H1 (cell line): ENCODE results near the gene SMARCA2. TPM values are rescaled to one million over a fixed set of nuclear protein-coding genes. Genes with fewer than 3 reads are reported as not detected.

ENCODE experiments used
- CTCF ChIA-PET: fragments of 300-600 bp; sonication (Branson Sonifier 250); formaldehyde crosslinking; loops from one replicate; lab custom pipeline; 2021; ENCODE audit not compliant: partially characterized antibody; lab: Charles Lee
- POLR2A ChIA-PET: fragments of 300-600 bp; sonication (Branson Sonifier 250); formaldehyde crosslinking; loops from one replicate; lab custom pipeline; 2021; ENCODE audit warnings: inconsistent platforms; ENCODE audit not compliant: partially characterized antibody; lab: Charles Lee
- DNase-seq, 2 experiments: peaks; one replicate each; pipeline versions ENCODE4 v3.0.0 to v3.0.0-alpha.2; 2010 to 2022; ENCODE audit warnings: low spot score in 2 of 2, low read depth in 1 of 2, mixed read lengths in 1 of 2
- FAIRE-seq: peaks from 2 replicates; lab custom pipeline; 2011; peaks lifted over from hg19 to GRCh38; lab: Jason Lieb, UNC
- H2AFZ ChIP-seq: 2 replicates; pipeline ENCODE4 v1.8.1; 2012; ENCODE audit warnings: low read length, inconsistent platforms
- H2AK5ac ChIP-seq: 2 replicates; pipeline ENCODE4 v1.6.1; 2013; ENCODE audit warnings: low read depth, low read length
- H2BK120ac ChIP-seq: replicated peaks from 2 replicates; pipeline ENCODE3; 2013; ENCODE audit warnings: low read depth, low read length, inconsistent platforms
- H2BK12ac ChIP-seq: 2 replicates; pipeline ENCODE4 v1.6.1; 2013; ENCODE audit warnings: low read depth, low read length
- H2BK15ac ChIP-seq: 2 replicates; pipeline ENCODE4 v1.6.1; 2013; ENCODE audit warnings: low read length
- H2BK20ac ChIP-seq: 2 replicates; pipeline ENCODE4 v1.6.1; 2013; ENCODE audit warnings: low read length
- H2BK5ac ChIP-seq: 2 replicates; pipeline ENCODE4 v1.6.1; 2013; ENCODE audit warnings: low read depth, low read length
- H3K14ac ChIP-seq: 2 replicates; pipeline ENCODE4 v1.6.1; 2013; ENCODE audit warnings: inconsistent platforms; ENCODE audit not compliant: insufficient read length
- H3K18ac ChIP-seq: 2 replicates; pipeline ENCODE4 v1.6.1; 2013; ENCODE audit warnings: low read length; ENCODE audit errors: extremely low read depth
- H3K23ac ChIP-seq: 2 replicates; pipeline ENCODE4 v1.6.1; 2013; ENCODE audit warnings: inconsistent platforms; ENCODE audit not compliant: insufficient read length
- H3K23me2 ChIP-seq: 2 replicates; pipeline ENCODE4 v1.6.1; 2013; ENCODE audit warnings: low read depth, low read length
- H3K27ac ChIP-seq: 2 replicates; pipeline ENCODE4 v1.6.1; 2011; ENCODE audit warnings: low read depth, low read length, inconsistent platforms
- H3K27me3 ChIP-seq, 4 experiments: replicated peaks in 1 of 4; 1 replicate in 1 of 4; 2 replicates in 3 of 4; pipeline versions ENCODE4 v1.6.1 to v1.8.1; 2011 to 2013; ENCODE audit warnings: low read length in 3 of 4, mild to moderate bottlenecking in 3 of 4, inconsistent platforms in 2 of 4, mixed read lengths in 2 of 4, moderate library complexity in 1 of 4; ENCODE audit not compliant: control insufficient read depth in 3 of 4, insufficient read depth in 3 of 4; ENCODE audit errors: extremely low read depth in 1 of 4
- H3K36me3 ChIP-seq, 4 experiments: 2 replicates each; pipeline versions ENCODE4 v1.6.1 to v1.8.1; 2011 to 2013; ENCODE audit warnings: mild to moderate bottlenecking in 4 of 4, low read length in 3 of 4, moderate library complexity in 2 of 4, control low read depth in 1 of 4, inconsistent platforms in 1 of 4; ENCODE audit not compliant: insufficient read depth in 4 of 4, control insufficient read depth in 2 of 4
- H3K4ac ChIP-seq: replicated peaks from 2 replicates; pipeline ENCODE3; 2013; ENCODE audit warnings: low read length, low read depth, mixed read lengths, inconsistent platforms; ENCODE audit not compliant: insufficient read length
- H3K4me1 ChIP-seq, 4 experiments: replicated peaks in 1 of 4; 1 replicate in 1 of 4; 2 replicates in 3 of 4; pipeline versions ENCODE4 v1.6.1 to v1.8.1; 2011 to 2013; ENCODE audit warnings: low read length in 3 of 4, inconsistent platforms in 2 of 4, mixed read lengths in 1 of 4; ENCODE audit not compliant: insufficient read depth in 4 of 4, control insufficient read depth in 3 of 4
- H3K4me2 ChIP-seq, 2 experiments: 2 replicates each; pipeline versions ENCODE4 v1.6.1 to v1.8.1; 2011 to 2013; ENCODE audit warnings: low read depth in 2 of 2, low read length in 2 of 2, control low read depth in 1 of 2, inconsistent platforms in 1 of 2, mild to moderate bottlenecking in 1 of 2; ENCODE audit not compliant: insufficient read depth in 1 of 2
- H3K4me3 ChIP-seq, 4 experiments: fragments of 200-600, 300-600 bp in 1 of 4; sonication (generic), shearing (Covaris generic), sonication (Bioruptor Twin) in 1 of 4; 2 replicates each; pipeline versions ENCODE4 v1.5.1 to v1.8.1; 2011 to 2016; ENCODE audit warnings: low read length in 4 of 4, low read depth in 3 of 4, control low read depth in 2 of 4, inconsistent platforms in 2 of 4, mild to moderate bottlenecking in 2 of 4, mixed read lengths in 1 of 4, moderate library complexity in 1 of 4; ENCODE audit not compliant: insufficient read depth in 2 of 4; ENCODE audit errors: extremely low read depth in 1 of 4
- H3K56ac ChIP-seq: replicated peaks from 2 replicates; pipeline ENCODE3; 2013; ENCODE audit warnings: low read depth, mild to moderate bottlenecking, mixed read lengths, low read length, inconsistent platforms; ENCODE audit not compliant: insufficient read length
- H3K79me1 ChIP-seq: 2 replicates; pipeline ENCODE4 v1.6.1; 2013; ENCODE audit warnings: low read depth, low read length, control low read depth
- H3K79me2 ChIP-seq, 2 experiments: 2 replicates each; pipeline versions ENCODE4 v1.6.1 to v1.8.1; 2012 to 2013; ENCODE audit warnings: low read length in 2 of 2, mild to moderate bottlenecking in 2 of 2, inconsistent platforms in 1 of 2; ENCODE audit not compliant: insufficient read depth in 2 of 2, control insufficient read depth in 1 of 2
- H3K9ac ChIP-seq, 4 experiments: replicated peaks in 1 of 4; 1 replicate in 1 of 4; 2 replicates in 3 of 4; pipeline versions ENCODE4 v1.6.1 to v1.8.1; 2011 to 2013; ENCODE audit warnings: low read depth in 3 of 4, low read length in 3 of 4, control low read depth in 2 of 4, mild to moderate bottlenecking in 2 of 4, moderate library complexity in 2 of 4, inconsistent platforms in 1 of 4; ENCODE audit errors: extremely low read depth in 1 of 4
- H3K9me3 ChIP-seq, 2 experiments: 2 replicates each; pipeline versions ENCODE4 v1.6.1 to v1.8.1; 2012 to 2013; ENCODE audit warnings: mild to moderate bottlenecking in 2 of 2, moderate library complexity in 2 of 2, control low read depth in 1 of 2, inconsistent platforms in 1 of 2, low read depth in 1 of 2, low read length in 1 of 2, mixed read lengths in 1 of 2; ENCODE audit not compliant: insufficient read depth in 2 of 2
- H4K20me1 ChIP-seq, 2 experiments: replicated peaks in 1 of 2; 2 replicates each; pipeline versions ENCODE3 to v1.8.1; 2011 to 2013; ENCODE audit warnings: inconsistent platforms in 2 of 2, low read length in 2 of 2, mild to moderate bottlenecking in 1 of 2; ENCODE audit not compliant: insufficient read depth in 2 of 2, control insufficient read depth in 1 of 2
- H4K5ac ChIP-seq: 2 replicates; pipeline ENCODE4 v1.6.1; 2013; ENCODE audit warnings: low read length, low read depth, mixed read lengths, inconsistent platforms; ENCODE audit not compliant: insufficient read length
- H4K8ac ChIP-seq: 2 replicates; pipeline ENCODE4 v1.8.0; 2013; ENCODE audit warnings: mild to moderate bottlenecking, moderate library complexity, low read length, inconsistent platforms; ENCODE audit not compliant: insufficient read depth; ENCODE audit errors: extremely low read depth
- H4K91ac ChIP-seq: replicated peaks from 2 replicates; pipeline ENCODE3; 2013; ENCODE audit warnings: low read length, mixed read lengths, inconsistent platforms; ENCODE audit not compliant: insufficient read length
- BCL11A ChIP-seq, 2 experiments: IDR thresholded peaks; one replicate each; pipeline ENCODE4 v1.6.1; 2011; ENCODE audit warnings: low read depth in 2 of 2, low read length in 2 of 2, mild to moderate bottlenecking in 2 of 2
- CBX5 ChIP-seq: fragments of 300-800, 300-1000 bp; sonication (generic); IDR thresholded peaks from 2 replicates; pipeline ENCODE4 v1.7.1; 2016; ENCODE audit warnings: antibody characterized with exemption, low read length, low read depth
- CHD1 ChIP-seq: IDR thresholded peaks from 2 replicates; pipeline ENCODE4 v1.6.1; 2012; ENCODE audit warnings: low read depth, low read length, improper control_type of control experiment
- GABPA ChIP-seq: IDR thresholded peaks from 2 replicates; pipeline ENCODE4 v1.6.1; 2011; ENCODE audit warnings: mild to moderate bottlenecking, low read length, moderate library complexity, borderline replicate concordance; ENCODE audit not compliant: insufficient read depth
- MAFK ChIP-seq: IDR thresholded peaks from 2 replicates; pipeline ENCODE4 v1.6.1; 2012; ENCODE audit warnings: low read depth, mild to moderate bottlenecking, improper control_type of control experiment, low read length
- POLR2AphosphoS5 ChIP-seq: IDR thresholded peaks from 2 replicates; pipeline ENCODE4 v1.6.1; 2011; ENCODE audit warnings: low read depth, low read length
- RAD21 ChIP-seq, 2 experiments: IDR thresholded peaks in 1 of 2; conservative IDR thresholded peaks in 1 of 2; 2 replicates each; pipeline ENCODE4 v1.6.1; 2011; ENCODE audit warnings: low read depth in 2 of 2, low read length in 2 of 2, improper control_type of control experiment in 1 of 2, inconsistent platforms in 1 of 2, mild to moderate bottlenecking in 1 of 2, moderate library complexity in 1 of 2
- RFX5 ChIP-seq: IDR thresholded peaks from 2 replicates; pipeline ENCODE4 v1.6.1; 2011; ENCODE audit warnings: low read depth, low read length, improper control_type of control experiment, borderline replicate concordance
- SAP30 ChIP-seq: fragments of 300-600 bp; sonication (generic); IDR thresholded peaks from 2 replicates; pipeline ENCODE4 v1.7.1; 2012; ENCODE audit warnings: low read length, moderate library complexity, mild to moderate bottlenecking, inconsistent platforms; ENCODE audit not compliant: insufficient read depth, insufficient replicate concordance
- SIX5 ChIP-seq: IDR thresholded peaks from 2 replicates; pipeline ENCODE4 v1.6.1; 2011; ENCODE audit warnings: mild to moderate bottlenecking, low read depth, low read length
- TEAD4 ChIP-seq: IDR thresholded peaks from 2 replicates; pipeline ENCODE4 v1.6.1; 2012; ENCODE audit warnings: low read depth, low read length, inconsistent platforms, mixed read lengths
- YY1 ChIP-seq: IDR thresholded peaks from 2 replicates; pipeline ENCODE4 v1.6.1; 2011; ENCODE audit warnings: low read depth, mild to moderate bottlenecking, low read length
- ZNF274 ChIP-seq: IDR thresholded peaks from 2 replicates; pipeline ENCODE4 v1.7.0; 2012; ENCODE audit warnings: low read length, borderline replicate concordance; ENCODE audit errors: extremely low read depth
- WGBS, 2 experiments: shearing (Covaris generic) in 1 of 2; methylation state at CpG; one replicate each; pipeline versions ENCODE4 v1.1.6 to v1.1.7; 2013 to 2015; ENCODE audit warnings: low lambda C conversion rate in 2 of 2, mixed read lengths in 2 of 2, inconsistent platforms in 1 of 2, low coverage in 1 of 2, missing lambda C conversion rate in 1 of 2; ENCODE audit not compliant: insufficient replicate concordance in 2 of 2, insufficient coverage in 1 of 2, insufficient read length in 1 of 2; ENCODE audit errors: extremely low coverage in 1 of 2, missing lambda C conversion rate in 1 of 2; 5-methylcytosine and 5-hydroxymethylcytosine counted together
- polyA plus RNA-seq, 7 experiments: library from polyadenylated mRNA; depleted of rRNA in 3 of 7; stranded (reverse) in 5 of 7; unstranded in 2 of 7; fragments of >200 nt in 5 of 7; fragments of 200-250 nt in 2 of 7; gene quantifications; 1 replicate in 5 of 7; 2 replicates in 1 of 7; 4 replicates in 1 of 7; pipeline versions ENCODE4 v1.2.1 to v1.2.3, GENCODE V29; 2011 to 2013; ENCODE audit warnings: missing spikeins in 2 of 7, mixed read lengths in 2 of 7
- total RNA-seq: library from RNA; stranded (reverse); fragmentation: NEBNext Ultra II Directional; extraction: Animal tissue kit (Norgen Biotek cat#: 25700); gene quantifications from 2 replicates; pipeline ENCODE4 v1.2.1, GENCODE V29; 2021
- TF ChIP-seq, protein P1 (sequence below): IDR thresholded peaks from 2 replicates; pipeline ENCODE4 v1.6.1; 2012; ENCODE audit warnings: inconsistent platforms

SMARCA2 gene
- total and polyA plus RNA-seq, 2 of the 8 experiments (the other 6 are each of a cell fraction or from before 2014, with no cell fraction given): 6.3 to 21.7 TPM

DNA sequence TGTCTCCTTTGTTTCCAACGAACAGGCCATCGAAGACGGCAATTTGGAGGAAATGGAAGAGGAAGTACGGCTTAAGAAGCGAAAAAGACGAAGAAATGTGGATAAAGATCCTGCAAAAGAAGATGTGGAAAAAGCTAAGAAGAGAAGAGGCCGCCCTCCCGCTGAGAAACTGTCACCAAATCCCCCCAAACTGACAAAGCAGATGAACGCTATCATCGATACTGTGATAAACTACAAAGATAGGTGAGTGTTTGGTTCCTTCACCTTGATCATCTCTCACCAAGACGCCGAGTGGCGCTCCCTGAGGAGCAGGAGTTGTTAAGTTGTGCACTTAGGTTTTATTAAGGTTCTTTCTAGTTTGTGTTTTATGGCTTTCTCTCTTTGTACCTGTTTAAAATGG lies 146.5 kb downstream of the SMARCA2 start:
- FAIRE-seq (peak; percentile 7), DNase-seq (no peak)
- Histone ChIP-seq H2BK5ac (peak overlapping the region; percentile 83; the same call in 1 of the 2 replicates), H3K79me1 (no peaks in the 10 kb centered on the region), H3K56ac (no peak overlapping the region), H3K27ac (no peak overlapping the region), H3K4me1 (peaks cover 2 to 20% (median 16%) of the 10 kb centered on the region in 4 experiments), H2BK120ac (peak overlapping the region; percentile 76), H2BK15ac (no peak overlapping the region), H4K5ac (peak overlapping the region; percentile 23), H2BK20ac (no peak overlapping the region), H3K4me3 (no peak overlapping the region), H4K91ac (peak overlapping the region; percentile 69), H4K20me1 (no peaks in the 10 kb centered on the region), H2BK12ac (peak overlapping the region; percentile 18; the same call in 1 of the 2 replicates), H3K9ac (no peak overlapping the region), H3K18ac (no peak overlapping the region), H2AFZ (0 out of 2 replicates have a peak overlapping the region, but pooled peaks have one; percentile 45), H3K4me2 (no peak overlapping the region), H3K14ac (no peak overlapping the region), H3K79me2 (no peaks in the 10 kb centered on the region), H3K36me3 (no peaks in the 10 kb centered on the region), H2AK5ac (no peak overlapping the region; the same call in 1 of the 2 replicates), H3K27me3 (no peaks in the 10 kb centered on the region), H3K23ac (no peak overlapping the region), H4K8ac (no peak overlapping the region), H3K9me3 (no peaks in the 10 kb centered on the region), H3K23me2 (no peaks in the 10 kb centered on the region), H3K4ac (no peak overlapping the region)
- 87 to 100% methylated on average over 3 to 13 of the region's 13 CpGs for WGBS, 2 experiments
- TF ChIP-seq POLR2AphosphoS5: no peak
- TF ChIP-seq CBX5: no peak
- no peak for TF ChIP-seq RAD21 (IDR thresholded peaks at IDR 0.05 in 1 of 2, conservative IDR thresholded peaks at IDR 0.05 in 1 of 2; ENCODE audit: low read depth in 2 of 2, low read length in 2 of 2)
- TF ChIP-seq MAFK: no peak
- TF ChIP-seq, protein P1, sequence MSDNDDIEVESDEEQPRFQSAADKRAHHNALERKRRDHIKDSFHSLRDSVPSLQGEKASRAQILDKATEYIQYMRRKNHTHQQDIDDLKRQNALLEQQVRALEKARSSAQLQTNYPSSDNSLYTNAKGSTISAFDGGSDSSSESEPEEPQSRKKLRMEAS: no peak
- TF ChIP-seq TEAD4: no peak
- no peak for TF ChIP-seq GABPA
- no peak for TF ChIP-seq CHD1
- no peak for TF ChIP-seq ZNF274
- no peak for TF ChIP-seq RFX5
- no peak for TF ChIP-seq BCL11A (IDR thresholded peaks at IDR 0.05; ENCODE audit: low read depth in 2 of 2, low read length in 2 of 2)
- TF ChIP-seq YY1: no peak
- TF ChIP-seq SAP30: no peak
- TF ChIP-seq SIX5: no peak
- CTCF ChIA-PET: interaction anchor here (0.9 to 1.2 kb wide), 3 partner anchors 17 to 39 kb away, joined by 3 to 4 read pairs (median 3); no protein-coding TSS in a partner anchor
- POLR2A ChIA-PET: no interaction called here
